ENCODE data around the gene FCGR2B. TPM values are rescaled to one million over a fixed set of nuclear protein-coding genes. Genes with fewer than 3 reads are reported as not detected.
A peak's percentile ranks its signal among the peaks of the same experiment; 100 is the strongest.
"Not testable (repeated sequence)": the region's sequence is repeated elsewhere in the genome, so short reads cannot be mapped to it uniquely, and the experiment has no call there.

FCGR2B gene
- total RNA-seq, 1 donor from 2014 or later, result not detected

- Histone ChIP-seq H3K36me3 (ENCODE audit: insufficient read depth, low read length) (no peaks in the 10 kb centered on the region), H3K4me1 (ENCODE audit: insufficient read depth, low read length) (peaks cover 21% of the 10 kb centered on the region), H3K27me3 (ENCODE audit: insufficient read depth, low read length) (no peaks in the 10 kb centered on the region), H2AFZ (ENCODE audit: low read depth, low read length) (no peak overlapping the region), H3K9ac (ENCODE audit: low read length) (peak overlapping the region; percentile 39), H3K79me2 (ENCODE audit: insufficient read depth, low read length) (no peaks in the 10 kb centered on the region), H3K4me2 (ENCODE audit: low read length) (peak overlapping the region; percentile 65), H3K9me3 (ENCODE audit: insufficient read depth, low read depth, low read length) (no peaks in the 10 kb centered on the region), H3K4me3 (ENCODE audit: insufficient read depth, low read depth, low read length) (no peak overlapping the region), H4K20me1 (ENCODE audit: insufficient read depth, low read length) (no peaks in the 10 kb centered on the region), H3K27ac (ENCODE audit: low read depth, low read length) (peak overlapping the region; percentile 62)
- DNase-seq (ENCODE audit: low read depth) (peak; percentile 86), FAIRE-seq (no peak)
- peak overlapping the region; percentile 42 for H3K27ac Mint-ChIP-seq (ENCODE audit: unreplicated experiment)
- no peaks in the 10 kb centered on the region for H3K9me3 Mint-ChIP-seq (ENCODE audit: unreplicated experiment)
- peaks cover 26% of the 10 kb centered on the region for H3K27me3 Mint-ChIP-seq (ENCODE audit: low read depth, unreplicated experiment)
- TF ChIP-seq EZH2 (IDR thresholded peaks at IDR 0.05; ENCODE audit: insufficient read depth, low read length) (no peak), CTCF (IDR thresholded peaks at IDR 0.05; ENCODE audit: insufficient read depth, low read depth, low read length) (no peak)
- H3K36me3 Mint-ChIP-seq (ENCODE audit: low read depth, unreplicated experiment), result no peaks in the 10 kb centered on the region
- H3K4me3 Mint-ChIP-seq (ENCODE audit: unreplicated experiment), result no peak overlapping the region
- H3K4me1 Mint-ChIP-seq (ENCODE audit: low read depth, unreplicated experiment), result peaks cover 19% of the 10 kb centered on the region
Observed at GRCh38 chr1:161721738-161722343, 58.9 kb downstream of the FCGR2B start.

GRCh38 chr1:161722406-161722805, 59.5 kb downstream of the FCGR2B start:
- Histone ChIP-seq H2AFZ (ENCODE audit: low read depth, low read length) (no peak overlapping the region), H4K20me1 (ENCODE audit: insufficient read depth, low read length) (no peaks in the 10 kb centered on the region), H3K9ac (ENCODE audit: low read length) (no peak overlapping the region), H3K4me2 (ENCODE audit: low read length) (peak overlapping the region; percentile 65), H3K79me2 (ENCODE audit: insufficient read depth, low read length) (no peaks in the 10 kb centered on the region), H3K4me3 (ENCODE audit: insufficient read depth, low read depth, low read length) (no peak overlapping the region), H3K9me3 (ENCODE audit: insufficient read depth, low read depth, low read length) (no peaks in the 10 kb centered on the region), H3K27ac (ENCODE audit: low read depth, low read length) (peak overlapping the region; percentile 62), H3K36me3 (ENCODE audit: insufficient read depth, low read length) (no peaks in the 10 kb centered on the region), H3K4me1 (ENCODE audit: insufficient read depth, low read length) (peaks cover 24% of the 10 kb centered on the region), H3K27me3 (ENCODE audit: insufficient read depth, low read length) (no peaks in the 10 kb centered on the region)
- Mint-ChIP-seq H3K27ac (ENCODE audit: unreplicated experiment) (no peak overlapping the region), H3K4me1 (ENCODE audit: low read depth, unreplicated experiment) (peaks cover 19% of the 10 kb centered on the region), H3K9me3 (ENCODE audit: unreplicated experiment) (no peaks in the 10 kb centered on the region), H3K27me3 (ENCODE audit: low read depth, unreplicated experiment) (peaks cover 21% of the 10 kb centered on the region), H3K36me3 (ENCODE audit: low read depth, unreplicated experiment) (no peaks in the 10 kb centered on the region), H3K4me3 (ENCODE audit: unreplicated experiment) (no peak overlapping the region)
- DNase-seq (ENCODE audit: low read depth) (no peak), FAIRE-seq (no peak)
- TF ChIP-seq CTCF (IDR thresholded peaks at IDR 0.05; ENCODE audit: insufficient read depth, low read depth, low read length), result no peak

GRCh38 chr1:161723459-161724141, 60.7 kb downstream of the FCGR2B start:
- Histone ChIP-seq H3K4me3 (ENCODE audit: insufficient read depth, low read depth, low read length) (no peak overlapping the region), H2AFZ (ENCODE audit: low read depth, low read length) (no peak overlapping the region), H3K9ac (ENCODE audit: low read length) (no peak overlapping the region), H3K4me2 (ENCODE audit: low read length) (no peak overlapping the region), H3K27me3 (ENCODE audit: insufficient read depth, low read length) (no peaks in the 10 kb centered on the region), H4K20me1 (ENCODE audit: insufficient read depth, low read length) (no peaks in the 10 kb centered on the region), H3K4me1 (ENCODE audit: insufficient read depth, low read length) (peaks cover 30% of the 10 kb centered on the region), H3K36me3 (ENCODE audit: insufficient read depth, low read length) (no peaks in the 10 kb centered on the region), H3K9me3 (ENCODE audit: insufficient read depth, low read depth, low read length) (no peaks in the 10 kb centered on the region), H3K79me2 (ENCODE audit: insufficient read depth, low read length) (no peaks in the 10 kb centered on the region), H3K27ac (ENCODE audit: low read depth, low read length) (no peak overlapping the region)
- DNase-seq (ENCODE audit: low read depth), result no peak
- Mint-ChIP-seq H3K27ac (ENCODE audit: unreplicated experiment) (no peak overlapping the region), H3K36me3 (ENCODE audit: low read depth, unreplicated experiment) (no peaks in the 10 kb centered on the region), H3K4me1 (ENCODE audit: low read depth, unreplicated experiment) (peaks cover 25% of the 10 kb centered on the region), H3K4me3 (ENCODE audit: unreplicated experiment) (no peak overlapping the region), H3K9me3 (ENCODE audit: unreplicated experiment) (no peaks in the 10 kb centered on the region), H3K27me3 (ENCODE audit: low read depth, unreplicated experiment) (peaks cover 16% of the 10 kb centered on the region)
- TF ChIP-seq EZH2 (IDR thresholded peaks at IDR 0.05; ENCODE audit: insufficient read depth, low read length), result no peak
- no peak for TF ChIP-seq CTCF (IDR thresholded peaks at IDR 0.05; ENCODE audit: insufficient read depth, low read depth, low read length)
- no peak for FAIRE-seq

- Mint-ChIP-seq H3K4me1 (ENCODE audit: low read depth, unreplicated experiment) (peaks cover 33% of the 10 kb centered on the region), H3K27ac (ENCODE audit: unreplicated experiment) (peak overlapping the region; percentile 81), H3K27me3 (ENCODE audit: low read depth, unreplicated experiment) (peaks cover 12% of the 10 kb centered on the region), H3K4me3 (ENCODE audit: unreplicated experiment) (peak overlapping the region; percentile 89)
- FAIRE-seq; H3K9me3 Mint-ChIP-seq (ENCODE audit: unreplicated experiment); H4K20me1 ChIP-seq (ENCODE audit: insufficient read depth, low read length); H3K36me3 Mint-ChIP-seq (ENCODE audit: low read depth, unreplicated experiment); H3K9me3 ChIP-seq (ENCODE audit: insufficient read depth, low read depth, low read length); H3K36me3 ChIP-seq (ENCODE audit: insufficient read depth, low read length); H3K79me2 ChIP-seq (ENCODE audit: insufficient read depth, low read length); DNase-seq (ENCODE audit: low read depth); H3K27me3 ChIP-seq (ENCODE audit: insufficient read depth, low read length): not testable (repeated sequence)
- Histone ChIP-seq H3K9ac (ENCODE audit: low read length) (peak overlapping the region; percentile 93), H3K4me1 (ENCODE audit: insufficient read depth, low read length) (peaks cover 33% of the 10 kb centered on the region), H3K27ac (ENCODE audit: low read depth, low read length) (peak overlapping the region; percentile 82), H3K4me3 (ENCODE audit: insufficient read depth, low read depth, low read length) (peak overlapping the region; percentile 68), H3K4me2 (ENCODE audit: low read length) (peak overlapping the region; percentile 88), H2AFZ (ENCODE audit: low read depth, low read length) (peak overlapping the region; percentile 79)
Observed at GRCh38 chr1:161725258-161725907, 62.4 kb downstream of the FCGR2B start.
